ENCODE data around the gene PTGES3. TPM values are rescaled to one million over a fixed set of nuclear protein-coding genes. Genes with fewer than 3 reads are reported as not detected.

Gene PTGES3
- total and polyA plus RNA-seq, 12 donors, result 43.7 to 139 (median 109) TPM

DNA sequence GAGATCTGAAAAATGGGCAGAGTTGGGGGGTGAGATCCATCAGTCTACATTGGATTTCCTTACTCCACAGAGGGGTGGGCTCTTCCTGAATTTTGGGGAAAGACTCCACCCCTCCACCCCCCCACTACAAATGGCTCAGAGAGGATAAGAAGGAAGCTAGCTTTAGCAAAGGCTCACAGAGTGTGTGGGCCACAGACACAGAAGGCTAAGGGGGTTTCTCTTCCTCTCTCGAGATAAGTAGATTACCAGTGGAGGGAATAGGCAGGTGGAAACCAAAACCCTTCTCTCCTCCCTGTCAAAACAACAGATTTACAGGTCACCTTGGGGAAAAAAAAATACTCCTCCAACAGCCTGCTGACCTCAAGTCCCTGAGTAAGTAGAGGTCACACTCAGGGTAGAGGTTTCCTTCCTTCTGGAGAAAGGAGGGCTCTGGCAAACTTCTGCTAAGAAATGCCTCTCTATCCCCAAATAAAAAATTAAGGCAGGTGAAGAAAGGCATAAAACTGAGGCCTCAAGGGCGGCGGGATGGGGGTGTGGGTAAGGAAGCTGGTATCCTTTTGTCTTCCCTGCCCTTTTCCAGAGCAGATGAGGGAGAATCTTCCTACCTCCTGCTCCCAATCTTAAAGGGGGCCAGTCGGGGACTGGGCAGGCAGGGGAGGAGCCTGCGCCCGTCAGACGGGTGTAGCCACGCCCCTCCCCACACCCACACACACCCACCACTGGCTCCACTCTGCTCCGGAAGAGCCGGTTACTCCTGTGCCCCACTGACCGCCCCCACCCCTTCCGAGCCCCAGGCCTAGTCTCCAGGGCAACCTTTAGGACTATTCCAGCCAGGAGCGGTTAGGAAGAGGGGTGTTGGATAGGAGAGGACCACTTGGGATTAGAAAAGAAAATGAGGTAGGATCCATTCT is 56.0 kb downstream of the PTGES3 start:
- DNase-seq, result peak; percentile 74 to 79
- Histone ChIP-seq H3K27me3 (no peaks in the 10 kb centered on the region), H3K9me3 (no peaks in the 10 kb centered on the region), H3K27ac (peak overlapping the region in 8 of 10 donors; percentile 32 to 96 (median 82)), H3K4me1 (peaks cover 29 to 80% (median 68%) of the 10 kb centered on the region in 9 donors), H3K36me3 (peaks cover 0 to 10% (median 0%) of the 10 kb centered on the region in 9 donors), H3K4me3 (peak overlapping the region in 8 of 10 donors; percentile 8 to 87 (median 72))
- TF ChIP-seq, protein P1, sequence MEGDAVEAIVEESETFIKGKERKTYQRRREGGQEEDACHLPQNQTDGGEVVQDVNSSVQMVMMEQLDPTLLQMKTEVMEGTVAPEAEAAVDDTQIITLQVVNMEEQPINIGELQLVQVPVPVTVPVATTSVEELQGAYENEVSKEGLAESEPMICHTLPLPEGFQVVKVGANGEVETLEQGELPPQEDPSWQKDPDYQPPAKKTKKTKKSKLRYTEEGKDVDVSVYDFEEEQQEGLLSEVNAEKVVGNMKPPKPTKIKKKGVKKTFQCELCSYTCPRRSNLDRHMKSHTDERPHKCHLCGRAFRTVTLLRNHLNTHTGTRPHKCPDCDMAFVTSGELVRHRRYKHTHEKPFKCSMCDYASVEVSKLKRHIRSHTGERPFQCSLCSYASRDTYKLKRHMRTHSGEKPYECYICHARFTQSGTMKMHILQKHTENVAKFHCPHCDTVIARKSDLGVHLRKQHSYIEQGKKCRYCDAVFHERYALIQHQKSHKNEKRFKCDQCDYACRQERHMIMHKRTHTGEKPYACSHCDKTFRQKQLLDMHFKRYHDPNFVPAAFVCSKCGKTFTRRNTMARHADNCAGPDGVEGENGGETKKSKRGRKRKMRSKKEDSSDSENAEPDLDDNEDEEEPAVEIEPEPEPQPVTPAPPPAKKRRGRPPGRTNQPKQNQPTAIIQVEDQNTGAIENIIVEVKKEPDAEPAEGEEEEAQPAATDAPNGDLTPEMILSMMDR (IDR thresholded peaks at IDR 0.05), result no peak
- peak in 3 of 8 donors; percentile 12 to 24 (median 14) for ATAC-seq
- WGBS, 2 donors, result 5 to 8% methylated on average over 13 of the region's 13 CpGs
- intact Hi-C loops (cut with DNase I), result loop anchor here in 7 of 10 donors (5.0 to 10.0 kb wide), 8 partner anchors 55 to 507 kb away; partner anchors contain the start of genes RBMS2 (in 2 of the 7), ESYT1 (in 1 of the 7), NAB2 (in 1 of the 7) and NACA (in 1 of the 7)

DNA sequence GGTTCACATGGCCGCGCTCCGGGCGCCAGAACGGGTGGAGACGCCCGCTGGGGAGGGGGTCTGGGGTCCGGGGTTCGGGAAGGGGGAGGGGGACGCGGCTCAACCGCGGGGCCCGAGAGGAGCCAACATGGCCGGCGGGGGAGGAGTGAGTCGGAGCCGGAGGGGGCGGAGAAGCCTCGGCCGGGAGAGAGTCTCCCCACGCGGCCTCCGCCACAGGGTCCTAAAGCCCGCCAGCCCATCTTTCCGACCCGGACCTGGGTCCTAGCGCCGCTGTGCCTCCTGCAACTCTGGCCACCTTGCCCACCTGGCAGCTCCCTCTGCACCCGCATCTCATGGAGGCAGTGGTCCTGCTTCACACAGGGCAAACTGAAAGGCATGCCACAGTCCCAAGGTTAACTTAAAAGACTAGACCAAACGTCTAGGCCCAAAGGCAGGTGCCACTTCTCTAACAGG is 57.9 kb downstream of the PTGES3 start, which contains the start of gene BAZ2A:
TSS of gene BAZ2A (minus strand) at position 147 of the 453 bp plus-strand sequence. CDS start 12,796 bp downstream, outside the sequence.
- peaks cover 29 to 75% (median 72%) of the 10 kb centered on the region in 9 donors for H3K4me1 ChIP-seq
- 1% methylated on average over 18 to 30 of the region's 31 CpGs for WGBS, 2 donors
- H3K9me3 ChIP-seq, result no peaks in the 10 kb centered on the region
- intact Hi-C loops (cut with DNase I), result loop anchor here in 7 of 10 donors (5.0 to 10.0 kb wide), 8 partner anchors 53 to 505 kb away; partner anchors contain the start of genes RBMS2 (in 2 of the 7), ESYT1 (in 1 of the 7), NAB2 (in 1 of the 7) and NACA (in 1 of the 7)
- peak; percentile 90 to 92 for DNase-seq
- H3K27ac ChIP-seq, result peak within 1 kb of the TSS; percentile 81 to 100 (median 96)
- peak; percentile 88 to 92 (median 89) for ATAC-seq
- no peaks in the 10 kb centered on the region for H3K27me3 ChIP-seq
- H3K36me3 ChIP-seq, result peaks cover 0 to 22% (median 0%) of the 10 kb centered on the region in 9 donors
- TF ChIP-seq, protein P1 (IDR thresholded peaks at IDR 0.05), result no peak
- peak within 1 kb of the TSS; percentile 65 to 100 (median 99) for H3K4me3 ChIP-seq

DNA sequence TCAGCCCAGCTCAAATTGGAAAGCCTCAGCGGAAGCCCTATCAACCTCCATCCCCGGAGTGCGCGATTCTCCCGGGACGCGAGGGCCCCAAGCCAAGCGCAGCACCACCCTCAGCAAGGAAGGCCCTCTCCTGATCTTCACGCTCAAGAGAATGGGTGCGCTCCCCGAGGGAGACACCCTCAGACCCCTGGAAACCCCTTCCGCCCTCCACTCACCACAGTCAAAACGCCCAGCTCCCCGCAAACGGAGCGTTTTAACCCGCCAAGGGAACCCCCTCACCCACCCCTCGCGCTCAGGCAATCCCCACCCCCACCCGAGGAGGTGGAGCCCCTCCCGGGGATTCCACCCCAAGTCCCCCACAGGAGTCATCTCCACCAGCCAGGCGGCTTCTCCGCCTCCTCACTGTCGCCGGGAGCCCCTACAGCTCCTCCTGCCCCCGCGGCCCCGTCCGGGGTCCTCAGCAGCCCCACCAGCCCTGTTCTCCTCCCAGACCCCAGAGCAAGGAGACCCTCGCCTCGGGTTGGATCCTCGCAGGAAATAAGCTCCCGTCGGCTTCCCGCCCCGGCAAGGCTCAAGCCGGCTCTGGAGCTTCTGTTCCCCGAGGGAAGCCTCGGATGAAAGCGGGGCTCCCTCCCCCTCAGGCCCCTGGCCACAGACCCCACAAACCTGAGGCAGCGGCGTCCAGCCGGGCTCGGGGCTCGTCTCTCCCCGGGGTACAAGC is 58.5 kb downstream of the PTGES3 start:
- intact Hi-C loops (cut with DNase I), result loop anchor here in 8 of 10 donors (5.0 to 10.0 kb wide), 8 partner anchors 52 to 505 kb away; partner anchors contain the start of genes RBMS2 (in 3 of the 8), ESYT1 (in 1 of the 8), NAB2 (in 1 of the 8) and NACA (in 1 of the 8)
- H3K36me3 ChIP-seq, result peaks cover 0 to 25% (median 0%) of the 10 kb centered on the region in 9 donors
- no peaks in the 10 kb centered on the region for H3K27me3 ChIP-seq
- 1% methylated on average over 44 to 46 of the region's 46 CpGs for WGBS, 2 donors
- peak overlapping the region; percentile 81 to 100 (median 96) for H3K27ac ChIP-seq
- peak overlapping the region; percentile 65 to 100 (median 99) for H3K4me3 ChIP-seq
- H3K9me3 ChIP-seq, result no peaks in the 10 kb centered on the region
- DNase-seq (peak; percentile 42 to 52), ATAC-seq (peak; percentile 28 to 60 (median 42))
- H3K4me1 ChIP-seq, result peaks cover 29 to 79% (median 76%) of the 10 kb centered on the region in 9 donors
- TF ChIP-seq, protein P1 (IDR thresholded peaks at IDR 0.05), result no peak
